Loucy (cell line): ENCODE results near the gene AGPAT2.

ENCODE experiments used
- CTCF ChIP-seq: fragments of 200-600 bp; sonication (generic); conservative IDR thresholded peaks from 2 replicates; pipeline ENCODE4 v1.5.1; 2014; ENCODE audit warnings: mild to moderate bottlenecking, antibody characterized with exemption, low read length
- EZH2phosphoT487 ChIP-seq: fragments of 200-600 bp; IDR thresholded peaks from 2 replicates; pipeline ENCODE4 v1.6.1; 2018; ENCODE audit warnings: antibody characterized with exemption, mild to moderate bottlenecking, moderate library complexity, borderline replicate concordance

GRCh38 chr9:136720251-136720897, 33.1 kb upstream of the AGPAT2 start:
- TF ChIP-seq CTCF (no peak), EZH2phosphoT487 (no peak)
